RWPE1 (cell line): ENCODE measurements around the gene CCDC88B.

Experiments
- CTCF ChIA-PET: fragments of 350-600 bp; sonication (Branson Sonifier 250); formaldehyde crosslinking; extraction: SDS; loops from one replicate; lab custom pipeline; 2021; lab: Yijun Ruan, JAX
- POLR2A ChIA-PET: fragments of 400-600 bp; formaldehyde crosslinking; extraction: SDS; loops from one replicate; lab custom pipeline; 2020; ENCODE audit warnings: antibody characterized with exemption; ENCODE audit not compliant: low non-redundant PET; lab: Yijun Ruan, JAX
- DNase-seq: peaks from one replicate; pipeline ENCODE4 v3.0.0; 2012; ENCODE audit warnings: low spot score
- H3K27ac ChIP-seq: fragments of 450-650 bp; 2 replicates; pipeline ENCODE4 v1.5.1; 2017
- TF ChIP-seq, protein P1 (sequence below): fragments of 450-650 bp; conservative IDR thresholded peaks from 2 replicates; pipeline ENCODE4 v1.5.1; 2017; ENCODE audit warnings: low read depth, mild to moderate bottlenecking

CCDC88B gene

GRCh38 chr11:64400102-64400501, 60.1 kb downstream of the CCDC88B start:
- peak; percentile 72 for DNase-seq
- TF ChIP-seq, protein P1, sequence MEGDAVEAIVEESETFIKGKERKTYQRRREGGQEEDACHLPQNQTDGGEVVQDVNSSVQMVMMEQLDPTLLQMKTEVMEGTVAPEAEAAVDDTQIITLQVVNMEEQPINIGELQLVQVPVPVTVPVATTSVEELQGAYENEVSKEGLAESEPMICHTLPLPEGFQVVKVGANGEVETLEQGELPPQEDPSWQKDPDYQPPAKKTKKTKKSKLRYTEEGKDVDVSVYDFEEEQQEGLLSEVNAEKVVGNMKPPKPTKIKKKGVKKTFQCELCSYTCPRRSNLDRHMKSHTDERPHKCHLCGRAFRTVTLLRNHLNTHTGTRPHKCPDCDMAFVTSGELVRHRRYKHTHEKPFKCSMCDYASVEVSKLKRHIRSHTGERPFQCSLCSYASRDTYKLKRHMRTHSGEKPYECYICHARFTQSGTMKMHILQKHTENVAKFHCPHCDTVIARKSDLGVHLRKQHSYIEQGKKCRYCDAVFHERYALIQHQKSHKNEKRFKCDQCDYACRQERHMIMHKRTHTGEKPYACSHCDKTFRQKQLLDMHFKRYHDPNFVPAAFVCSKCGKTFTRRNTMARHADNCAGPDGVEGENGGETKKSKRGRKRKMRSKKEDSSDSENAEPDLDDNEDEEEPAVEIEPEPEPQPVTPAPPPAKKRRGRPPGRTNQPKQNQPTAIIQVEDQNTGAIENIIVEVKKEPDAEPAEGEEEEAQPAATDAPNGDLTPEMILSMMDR, result no peak
- 0 out of 2 replicates have a peak overlapping the region, but pooled peaks have one; percentile 7 for H3K27ac ChIP-seq
- CTCF ChIA-PET, result interaction anchor here (0.7 to 1.0 kb wide), 2 partner anchors 9 to 253 kb away, joined by 3 read pairs; no protein-coding TSS in a partner anchor
- POLR2A ChIA-PET, result no interaction called here

- no peak overlapping the region for H3K27ac ChIP-seq
- TF ChIP-seq, protein P1, result no peak
- no peak for DNase-seq
- POLR2A ChIA-PET, result no interaction called here
- CTCF ChIA-PET, result interaction anchor here (0.8 kb wide), 1 partner anchor 48 kb away, joined by 3 read pairs; no protein-coding TSS in a partner anchor
Observed at GRCh38 chr11:64400667-64401066, 60.7 kb downstream of the CCDC88B start.

DNA sequence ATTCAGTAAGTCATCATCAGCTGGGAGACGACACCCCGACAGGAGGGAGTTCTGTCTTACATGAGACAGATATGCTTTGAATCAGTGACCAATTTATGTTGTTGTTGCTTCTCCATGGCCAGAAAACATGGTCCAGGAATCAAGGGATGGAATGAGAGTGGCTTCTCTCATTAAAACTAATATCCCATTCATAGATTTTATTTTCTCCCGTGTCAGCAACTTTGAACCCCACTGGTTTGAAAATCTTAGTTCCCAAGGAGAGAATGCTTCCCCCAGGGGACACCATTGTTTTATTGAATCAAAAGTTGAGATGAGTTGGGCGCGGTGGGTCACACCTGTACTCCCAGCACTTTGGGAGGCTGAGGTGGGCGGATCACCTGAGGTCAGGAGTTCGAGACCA, 61.8 kb downstream of the CCDC88B start:
- ChIA-PET CTCF (no interaction called here), POLR2A (no interaction called here)
- no peak overlapping the region for H3K27ac ChIP-seq
- TF ChIP-seq, protein P1, result no peak
- no peak for DNase-seq

GRCh38 chr11:64403106-64403505, 63.1 kb downstream of the CCDC88B start:
- POLR2A ChIA-PET, result no interaction called here
- no peak overlapping the region for H3K27ac ChIP-seq
- CTCF ChIA-PET, result no interaction called here

DNA sequence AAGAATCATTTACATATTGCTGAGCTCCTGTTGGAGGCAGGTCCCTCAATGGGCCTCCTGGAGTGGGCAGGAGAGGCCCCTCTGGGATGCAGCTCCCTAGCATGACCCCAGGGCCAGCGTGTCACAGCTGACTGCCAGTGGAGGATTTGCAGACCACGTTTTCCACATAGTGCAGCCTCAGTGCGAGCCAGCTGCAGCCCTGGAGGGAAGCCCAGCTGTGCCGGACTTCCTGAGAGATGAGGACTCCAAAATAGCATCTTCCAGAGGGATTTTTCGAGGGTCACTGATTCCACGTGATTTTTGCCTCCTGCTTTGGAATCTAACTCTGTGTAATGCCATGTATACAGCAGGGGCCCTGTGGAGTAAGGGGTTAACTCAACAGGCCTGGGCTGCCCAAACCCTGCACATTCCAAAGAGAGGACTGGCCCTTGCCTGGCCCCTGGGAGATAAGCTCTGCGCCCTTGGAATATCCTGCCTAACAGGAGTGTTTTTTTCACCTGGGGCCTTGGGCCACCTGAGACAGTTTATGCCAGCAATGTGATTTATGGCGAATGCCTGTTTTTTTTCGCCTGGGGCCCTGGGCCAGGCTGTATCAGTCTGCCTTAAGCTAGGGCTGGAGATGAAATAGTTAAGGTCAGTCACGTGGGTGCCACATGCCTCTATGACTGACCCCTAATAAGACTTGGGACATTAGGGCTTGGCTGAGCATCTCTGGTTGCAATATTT, 66.4 kb downstream of the CCDC88B start:
- ChIA-PET CTCF (interaction anchor here (0.6 to 2.2 kb wide), 3 partner anchors 43 to 321 kb away, joined by 3 to 9 read pairs (median 5); no protein-coding TSS in a partner anchor), POLR2A (interaction anchor here (0.5 to 1.1 kb wide), 2 partner anchors 49 to 136 kb away, joined by 3 read pairs; no protein-coding TSS in a partner anchor)
- TF ChIP-seq, protein P1, result no peak
- H3K27ac ChIP-seq, result no peak overlapping the region
- DNase-seq, result no peak

More at GRCh38 chr11:64403106-64403505, 63.1 kb downstream of the CCDC88B start:
- TF ChIP-seq, protein P1, result no peak
- DNase-seq, result no peak
